ENCODE measurements around the gene TBX6.

DNA sequence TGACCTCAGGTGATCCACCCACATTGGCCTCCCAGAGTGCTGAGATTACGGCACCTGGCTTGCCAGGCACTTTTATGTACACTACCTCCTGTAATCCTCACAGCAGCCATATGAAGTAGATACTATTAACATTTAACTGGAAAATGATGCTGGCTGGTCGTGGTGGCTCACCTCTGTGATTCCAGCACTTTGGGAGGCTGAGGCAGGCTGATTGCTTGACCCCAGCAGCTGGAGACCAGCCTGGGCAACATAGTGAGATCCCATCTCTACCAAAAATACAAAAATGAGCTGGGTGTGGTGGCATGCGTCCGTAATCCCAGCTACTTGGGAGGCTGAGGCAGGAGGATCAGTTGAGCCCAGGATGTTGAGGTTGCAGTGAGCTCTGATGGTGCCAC lies 33.3 kb upstream of the TBX6 start:
- TF ChIP-seq BHLHE40 (IDR thresholded peaks at IDR 0.05; ENCODE audit: borderline replicate concordance) (no peak), SP1 (IDR thresholded peaks at IDR 0.05) (no peak), SUZ12 (IDR thresholded peaks at IDR 0.05) (no peak), FOXM1 (IDR thresholded peaks at IDR 0.05; ENCODE audit: borderline replicate concordance) (no peak), FOXK2 (IDR thresholded peaks at IDR 0.05) (no peak), CTBP1 (IDR thresholded peaks at IDR 0.05; ENCODE audit: borderline replicate concordance) (no peak), ELF4 (IDR thresholded peaks at IDR 0.05) (no peak), NFRKB (IDR thresholded peaks at IDR 0.05) (no peak), HDGF (IDR thresholded peaks at IDR 0.05; ENCODE audit: borderline replicate concordance) (no peak), ZNF384 (IDR thresholded peaks at IDR 0.05) (no peak), L3MBTL2 (conservative IDR thresholded peaks at IDR 0.05) (no peak)
- TF ChIP-seq, protein P1, sequence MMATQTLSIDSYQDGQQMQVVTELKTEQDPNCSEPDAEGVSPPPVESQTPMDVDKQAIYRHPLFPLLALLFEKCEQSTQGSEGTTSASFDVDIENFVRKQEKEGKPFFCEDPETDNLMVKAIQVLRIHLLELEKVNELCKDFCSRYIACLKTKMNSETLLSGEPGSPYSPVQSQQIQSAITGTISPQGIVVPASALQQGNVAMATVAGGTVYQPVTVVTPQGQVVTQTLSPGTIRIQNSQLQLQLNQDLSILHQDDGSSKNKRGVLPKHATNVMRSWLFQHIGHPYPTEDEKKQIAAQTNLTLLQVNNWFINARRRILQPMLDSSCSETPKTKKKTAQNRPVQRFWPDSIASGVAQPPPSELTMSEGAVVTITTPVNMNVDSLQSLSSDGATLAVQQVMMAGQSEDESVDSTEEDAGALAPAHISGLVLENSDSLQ (IDR thresholded peaks at IDR 0.05), result no peak
